Sciatic nerve (tissue), 2 donors: ENCODE measurements around the gene SMPD4. TPM values are rescaled to one million over a fixed set of nuclear protein-coding genes. Genes with fewer than 3 reads are reported as not detected.
A peak's percentile ranks its signal among the peaks of the same experiment; 100 is the strongest.
"Not testable (repeated sequence)": the region's sequence is repeated elsewhere in the genome, so short reads cannot be mapped to it uniquely, and the experiment has no call there.

Experiments
- ATAC-seq: fragments of 200-7000 bp; cut with Tn5 transposase; one replicate; pipeline ENCODE4 v1.9.1; 2020; ENCODE audit warnings: mild to moderate bottlenecking, moderate library complexity
- DNase-seq: peaks from one replicate; pipeline ENCODE4 v3.0.0-alpha.2; 2020; ENCODE audit warnings: low spot score
- intact Hi-C: fragments of 100-400 bp; cut with DNase I; formaldehyde crosslinking; loops from one replicate; pipeline ENCODE4 v1.14.2; 2022
- total RNA-seq: library from RNA; stranded (reverse); fragmentation: NEBNext Ultra II Directional; extraction: Animal tissue kit (Norgen Biotek cat#: 25700); gene quantifications from one replicate; pipeline ENCODE4 v1.2.1, GENCODE V29; 2021
- donor health status: DM: no; HTN: no; CAD: no.
- donor health status: DM: no; HTN: no; CAD: no.

Gene SMPD4
- total RNA-seq, 1 donor from 2014 or later = 40.4 TPM

- DNase-seq (no peak), ATAC-seq (no peak)
Observed at GRCh38 chr2:130165293-130166016, 15.9 kb downstream of the SMPD4 start.

GRCh38 chr2:130162968-130163367, 18.4 kb downstream of the SMPD4 start:
- intact Hi-C loops = no loop called here
- no peak for DNase-seq
- ATAC-seq = no peak

More at GRCh38 chr2:130165293-130166016, 15.9 kb downstream of the SMPD4 start:
- intact Hi-C loops = no loop called here

GRCh38 chr2:130162486-130162885, 18.9 kb downstream of the SMPD4 start:
- DNase-seq, intact Hi-C loops: not testable (repeated sequence)

GRCh38 chr2:130160838-130161705, 20.3 kb downstream of the SMPD4 start:
- intact Hi-C loops, ATAC-seq, DNase-seq: not testable (repeated sequence)

More at GRCh38 chr2:130162486-130162885, 18.9 kb downstream of the SMPD4 start:
- ATAC-seq = not testable (repeated sequence)

DNA sequence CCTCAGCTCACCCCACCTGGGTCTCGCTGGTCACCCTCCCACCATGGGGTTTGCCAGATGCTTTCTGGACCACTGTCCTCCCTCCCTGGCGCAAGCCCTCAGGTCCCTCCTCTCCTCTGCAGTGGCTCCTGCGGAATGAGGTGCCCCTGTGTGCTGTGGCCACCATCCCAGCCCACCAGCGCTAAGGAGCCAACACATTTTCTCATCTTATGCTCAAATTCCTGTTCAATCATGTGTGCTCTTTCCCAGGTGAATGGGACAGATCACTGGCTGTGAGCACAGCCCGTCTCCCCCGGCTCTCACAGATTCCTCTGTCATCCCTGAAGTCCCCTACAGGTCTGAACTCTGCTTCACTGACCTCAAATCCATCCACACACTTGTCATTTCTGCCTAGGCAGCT, 21.3 kb downstream of the SMPD4 start:
- no peak for DNase-seq
- ATAC-seq = no peak
- intact Hi-C loops = no loop called here

GRCh38 chr2:130159376-130159775, 22.0 kb downstream of the SMPD4 start:
- ATAC-seq, DNase-seq, intact Hi-C loops: not testable (repeated sequence)

- no peak for ATAC-seq
- no peak for DNase-seq
- intact Hi-C loops = no loop called here
Observed at GRCh38 chr2:130158631-130159030, 22.8 kb downstream of the SMPD4 start.

- DNase-seq, intact Hi-C loops, ATAC-seq: not testable (repeated sequence)
Observed at GRCh38 chr2:130157825-130158514, 23.4 kb downstream of the SMPD4 start.

- ATAC-seq, intact Hi-C loops, DNase-seq: not testable (repeated sequence)
Observed at GRCh38 chr2:130157354-130157753, 24.0 kb downstream of the SMPD4 start.

- ATAC-seq (no peak), DNase-seq (peak; percentile 15)
- intact Hi-C loops = no loop called here
Observed at GRCh38 chr2:130156624-130157004, 24.8 kb downstream of the SMPD4 start.

DNA sequence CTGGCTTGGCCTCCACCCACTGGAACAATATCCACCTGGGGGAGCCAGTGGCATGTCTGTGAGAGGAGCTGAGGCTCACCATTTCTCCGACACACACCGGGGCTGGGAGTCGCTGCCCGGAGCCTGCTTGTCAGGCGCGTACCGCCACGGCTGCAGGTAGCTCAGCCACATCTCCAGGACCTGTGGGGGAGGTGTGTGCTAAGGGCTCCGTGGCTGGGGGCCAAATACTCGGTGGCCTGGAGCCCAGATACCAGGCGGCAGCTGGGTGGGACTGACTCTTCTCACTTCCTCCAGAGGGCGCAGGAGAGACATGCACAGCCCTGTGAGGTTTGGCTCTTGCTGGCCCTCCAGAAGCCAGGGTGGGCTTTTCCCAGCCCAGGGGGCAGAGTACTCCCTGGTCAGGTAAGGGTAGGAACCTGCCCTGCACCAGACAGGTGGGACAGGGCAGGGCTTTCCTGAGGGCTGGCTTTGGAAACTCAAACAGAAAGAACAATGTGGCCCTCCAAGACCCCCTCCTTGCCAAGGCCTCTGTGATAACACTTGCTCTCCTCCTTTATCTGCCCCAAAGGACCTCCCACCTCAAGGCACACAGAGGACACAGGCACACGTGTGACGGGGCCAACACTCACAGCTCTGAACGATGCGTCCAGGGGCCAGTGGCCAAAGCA, 25.3 kb downstream of the SMPD4 start:
- DNase-seq = peak; percentile 48
- ATAC-seq, intact Hi-C loops: not testable (repeated sequence)

- intact Hi-C loops = no loop called here
- no peak for ATAC-seq
- DNase-seq = peak; percentile 53
Observed at GRCh38 chr2:130154773-130155765, 26.3 kb downstream of the SMPD4 start.

- peak; percentile 34 for DNase-seq
- intact Hi-C loops, ATAC-seq: not testable (repeated sequence)
Observed at GRCh38 chr2:130154423-130154770, 27.0 kb downstream of the SMPD4 start.

GRCh38 chr2:130153721-130154422, 27.5 kb downstream of the SMPD4 start:
- DNase-seq = peak; percentile 27
- intact Hi-C loops, ATAC-seq: not testable (repeated sequence)

DNA sequence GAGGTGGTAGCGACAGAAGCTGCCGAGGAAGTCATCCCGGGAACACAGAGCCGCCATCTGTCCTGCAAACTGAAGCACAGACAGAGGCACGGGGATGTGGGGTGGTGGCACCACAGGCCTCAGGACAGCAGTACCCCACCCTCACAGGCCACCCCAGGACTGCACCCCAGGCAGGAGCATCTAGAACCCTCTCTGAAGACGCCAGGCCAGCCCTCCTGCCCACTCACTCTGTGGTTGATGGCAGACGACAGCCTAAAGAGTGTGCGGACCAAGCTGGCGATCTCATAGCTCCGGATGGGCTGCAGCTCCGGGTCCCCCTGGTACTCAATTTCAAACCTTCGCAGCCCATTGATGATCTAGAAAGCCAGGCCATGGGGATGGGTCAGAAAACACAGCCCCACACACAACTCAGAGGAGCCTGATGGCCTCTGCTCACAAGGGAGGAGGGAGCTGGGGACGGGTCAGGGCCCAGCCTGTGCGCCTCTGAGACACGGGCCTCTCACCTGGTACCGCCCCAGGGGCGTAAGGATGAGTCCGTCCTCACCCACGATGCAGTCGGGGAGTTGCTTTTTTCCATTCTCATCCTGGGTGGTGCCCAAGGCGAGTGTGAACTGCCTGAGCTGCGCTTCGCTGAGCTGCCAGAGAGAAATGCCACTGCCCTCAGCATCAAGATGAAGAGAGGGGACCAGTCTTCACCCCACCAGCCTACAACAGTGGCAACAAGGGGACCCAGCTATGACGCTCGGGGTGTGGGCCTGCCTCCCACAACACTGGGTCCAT, 28.4 kb downstream of the SMPD4 start:
- intact Hi-C loops = no loop called here
- no peak for ATAC-seq
- peak; percentile 34 for DNase-seq

DNA sequence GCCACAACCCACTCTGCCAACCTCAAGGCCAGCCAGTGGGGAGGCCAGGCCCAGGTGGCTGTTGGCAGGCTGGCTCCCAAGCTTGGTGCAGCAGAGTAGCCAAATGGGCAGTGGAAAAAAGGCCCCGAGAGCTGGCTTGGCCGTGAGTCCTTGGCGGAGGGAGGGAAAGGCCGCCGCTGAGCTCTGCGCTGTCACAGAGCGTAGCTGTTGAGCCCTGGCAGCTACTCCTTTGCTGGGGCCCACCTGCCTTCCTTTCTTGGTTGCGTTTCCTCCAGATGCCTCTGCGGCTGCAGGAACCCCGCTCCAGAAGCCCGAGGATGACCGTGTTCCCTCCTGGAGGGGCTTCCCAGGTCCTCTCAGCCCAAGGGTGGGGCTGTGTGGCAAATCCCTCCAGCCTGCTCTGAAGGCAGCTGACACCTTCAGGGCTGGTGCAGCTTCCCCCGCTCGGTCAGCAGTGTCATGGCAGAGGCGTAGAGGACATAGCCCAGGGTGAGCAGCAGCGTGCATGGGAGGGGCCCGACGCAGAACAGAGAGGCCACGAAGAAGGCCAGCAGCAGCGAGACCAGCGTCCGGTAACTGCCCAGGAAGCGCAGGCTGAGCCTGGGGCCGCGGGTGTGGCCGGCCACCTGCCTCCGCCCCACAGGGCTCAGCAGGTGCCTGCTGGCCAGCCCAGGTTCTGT, 29.1 kb downstream of the SMPD4 start:
- DNase-seq = peak; percentile 23
- intact Hi-C loops = not testable (repeated sequence)

More for the DNA sequence above, 29.1 kb downstream of the SMPD4 start:
- not testable (repeated sequence) for ATAC-seq
